Subcutaneous adipose tissue (tissue), 4 donors: ENCODE data around the gene TMEM131L. TPM values are rescaled to one million over a fixed set of nuclear protein-coding genes. Genes with fewer than 3 reads are reported as not detected.

Source experiments
- total RNA-seq, 4 donors: library from RNA; depleted of rRNA; stranded (reverse); fragments of >200 nt; gene quantifications; one replicate each; pipeline ENCODE4 v1.1.0, GENCODE V29; 2016
- TF ChIP-seq, protein P1 (sequence below): fragments of 450-650 bp; IDR thresholded peaks from one replicate; pipeline ENCODE4 v1.5.1; 2016; ENCODE audit warnings: low read depth, mild to moderate bottlenecking, control low read depth, antibody characterized with exemption, moderate library complexity

Gene TMEM131L
- total RNA-seq, 4 donors from 2014 or later, result 24.7 to 43.5 (median 34.3) TPM

DNA sequence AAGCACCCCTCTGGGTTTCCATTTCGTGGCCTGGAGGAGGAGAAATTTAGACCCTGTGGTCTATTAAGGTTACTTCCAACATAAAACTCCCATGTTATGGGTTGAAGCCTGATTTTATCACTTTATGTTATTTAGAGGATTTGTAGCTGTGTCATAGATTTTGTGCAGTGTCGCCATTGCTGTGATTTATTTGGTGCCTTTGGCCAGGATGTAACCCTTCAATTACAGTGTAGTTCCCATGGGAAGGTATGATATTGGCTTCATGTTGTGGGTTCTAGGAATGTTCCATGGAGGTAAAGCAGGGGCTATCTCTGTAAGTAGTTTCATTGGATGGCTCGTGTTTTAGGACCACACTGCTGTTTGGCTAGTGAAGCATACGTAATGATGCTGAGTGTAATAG, 58.5 kb downstream of the TMEM131L start:
- TF ChIP-seq, protein P1, sequence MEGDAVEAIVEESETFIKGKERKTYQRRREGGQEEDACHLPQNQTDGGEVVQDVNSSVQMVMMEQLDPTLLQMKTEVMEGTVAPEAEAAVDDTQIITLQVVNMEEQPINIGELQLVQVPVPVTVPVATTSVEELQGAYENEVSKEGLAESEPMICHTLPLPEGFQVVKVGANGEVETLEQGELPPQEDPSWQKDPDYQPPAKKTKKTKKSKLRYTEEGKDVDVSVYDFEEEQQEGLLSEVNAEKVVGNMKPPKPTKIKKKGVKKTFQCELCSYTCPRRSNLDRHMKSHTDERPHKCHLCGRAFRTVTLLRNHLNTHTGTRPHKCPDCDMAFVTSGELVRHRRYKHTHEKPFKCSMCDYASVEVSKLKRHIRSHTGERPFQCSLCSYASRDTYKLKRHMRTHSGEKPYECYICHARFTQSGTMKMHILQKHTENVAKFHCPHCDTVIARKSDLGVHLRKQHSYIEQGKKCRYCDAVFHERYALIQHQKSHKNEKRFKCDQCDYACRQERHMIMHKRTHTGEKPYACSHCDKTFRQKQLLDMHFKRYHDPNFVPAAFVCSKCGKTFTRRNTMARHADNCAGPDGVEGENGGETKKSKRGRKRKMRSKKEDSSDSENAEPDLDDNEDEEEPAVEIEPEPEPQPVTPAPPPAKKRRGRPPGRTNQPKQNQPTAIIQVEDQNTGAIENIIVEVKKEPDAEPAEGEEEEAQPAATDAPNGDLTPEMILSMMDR, result no peak

- TF ChIP-seq, protein P1, result no peak
These were observed 61.5 kb downstream of the TMEM131L start for GRCh38 chr4:153527690-153528089.

DNA sequence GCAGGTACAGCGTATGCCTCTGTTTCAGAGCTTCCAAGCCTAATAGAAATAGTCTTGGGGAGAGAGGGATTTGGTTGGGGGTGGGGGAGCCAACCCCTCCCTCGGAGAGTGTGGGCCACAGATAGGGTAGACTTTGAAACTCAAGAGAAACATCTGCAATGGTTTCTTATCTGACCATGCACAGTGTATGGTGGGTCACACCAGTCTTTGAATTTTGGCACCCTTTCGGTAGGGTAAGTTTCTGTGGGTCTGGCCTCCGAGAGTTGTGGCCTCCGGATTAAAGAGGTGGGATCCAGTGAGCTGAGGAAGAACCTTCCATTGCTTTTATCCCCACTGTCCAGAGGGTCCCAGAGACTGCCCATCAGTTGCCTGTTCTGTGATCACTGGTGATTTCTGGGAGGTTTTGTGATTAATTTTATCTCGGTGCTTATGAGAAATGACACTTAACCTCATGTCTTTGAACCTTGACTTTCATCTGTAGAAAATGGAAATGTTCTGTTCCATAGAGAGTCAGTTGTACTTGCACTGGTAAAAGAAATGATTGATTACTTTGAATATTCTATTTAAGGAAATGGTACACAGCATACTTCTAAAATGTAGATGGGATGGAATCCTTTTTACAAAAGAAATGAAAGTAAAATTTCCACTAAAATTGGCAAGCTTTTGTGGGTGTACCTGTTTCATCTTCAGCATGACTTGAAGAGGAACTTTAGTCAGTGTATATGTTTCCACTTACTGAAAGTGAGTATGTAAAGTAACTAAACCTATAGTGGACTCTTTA, 62.7 kb downstream of the TMEM131L start:
- TF ChIP-seq, protein P1, result no peak

DNA sequence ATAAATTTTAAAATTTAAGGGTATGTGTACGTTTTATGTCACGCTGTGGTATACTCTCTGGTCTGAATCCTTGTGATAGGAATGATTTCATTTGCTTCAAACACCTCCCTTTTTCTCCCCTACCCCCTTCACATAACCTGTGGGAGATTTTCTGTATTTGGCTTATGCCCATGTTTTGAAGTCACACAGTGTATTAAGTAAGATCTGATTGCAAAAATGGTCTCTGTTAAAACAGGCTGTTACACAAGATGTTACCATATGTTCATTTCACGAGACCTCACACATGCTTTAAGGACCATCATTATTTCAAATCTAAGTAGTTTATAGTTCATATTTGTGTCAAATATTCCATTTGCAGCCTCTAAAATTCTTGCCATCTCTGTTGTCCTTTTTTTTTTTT, 63.5 kb downstream of the TMEM131L start:
- TF ChIP-seq, protein P1, result no peak

DNA sequence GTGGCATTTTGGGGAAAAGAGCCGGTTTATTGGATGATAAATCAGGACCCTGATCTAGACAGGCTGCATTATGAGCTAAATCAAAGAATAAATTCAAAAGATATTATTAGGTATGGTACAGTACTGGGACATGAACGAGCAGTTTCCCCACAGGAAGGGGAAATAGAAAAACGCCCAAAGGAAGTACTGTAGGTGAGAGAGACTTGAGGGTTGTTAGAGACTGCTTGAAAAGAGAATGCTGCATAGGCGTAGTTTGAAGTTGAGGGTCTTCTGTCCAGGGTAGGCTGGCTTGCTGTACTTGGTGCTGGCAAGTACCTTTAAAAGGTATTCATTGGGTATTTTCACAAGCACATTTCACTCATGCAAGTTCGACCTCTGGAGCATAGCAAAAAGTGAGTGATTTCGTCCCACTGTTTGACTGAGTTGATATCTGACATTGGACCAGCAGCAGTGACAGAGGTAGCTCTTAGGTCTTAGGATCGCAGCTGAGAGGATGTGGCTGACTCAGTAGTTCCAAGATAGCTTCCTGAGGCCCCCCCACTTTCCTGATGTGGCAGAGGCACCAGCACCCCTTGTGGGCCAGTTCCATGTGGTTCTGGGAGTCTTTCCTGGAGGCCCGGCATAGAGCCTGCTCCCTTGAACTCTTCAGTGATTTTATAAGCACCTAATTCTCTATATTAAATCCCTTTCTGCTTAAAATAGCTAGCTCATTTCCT, 64.3 kb downstream of the TMEM131L start:
- TF ChIP-seq, protein P1, result no peak

DNA sequence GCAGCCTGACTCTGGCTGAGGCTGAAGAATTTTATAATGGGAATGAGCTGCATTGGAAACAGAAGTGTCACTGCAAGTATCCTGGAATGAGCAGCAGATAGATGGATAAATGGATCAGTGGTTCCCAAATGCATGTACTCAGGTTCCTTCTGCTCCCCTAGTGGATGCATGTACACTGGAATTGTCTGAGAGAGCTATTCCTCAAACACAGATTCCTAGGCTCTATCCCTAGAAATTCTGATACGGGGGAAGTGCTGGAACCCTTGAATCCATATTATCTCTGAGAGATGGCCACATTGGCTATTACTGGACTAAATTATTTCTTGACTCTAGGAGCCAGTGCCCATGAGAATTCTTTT, 64.8 kb downstream of the TMEM131L start:
- TF ChIP-seq, protein P1, result no peak

DNA sequence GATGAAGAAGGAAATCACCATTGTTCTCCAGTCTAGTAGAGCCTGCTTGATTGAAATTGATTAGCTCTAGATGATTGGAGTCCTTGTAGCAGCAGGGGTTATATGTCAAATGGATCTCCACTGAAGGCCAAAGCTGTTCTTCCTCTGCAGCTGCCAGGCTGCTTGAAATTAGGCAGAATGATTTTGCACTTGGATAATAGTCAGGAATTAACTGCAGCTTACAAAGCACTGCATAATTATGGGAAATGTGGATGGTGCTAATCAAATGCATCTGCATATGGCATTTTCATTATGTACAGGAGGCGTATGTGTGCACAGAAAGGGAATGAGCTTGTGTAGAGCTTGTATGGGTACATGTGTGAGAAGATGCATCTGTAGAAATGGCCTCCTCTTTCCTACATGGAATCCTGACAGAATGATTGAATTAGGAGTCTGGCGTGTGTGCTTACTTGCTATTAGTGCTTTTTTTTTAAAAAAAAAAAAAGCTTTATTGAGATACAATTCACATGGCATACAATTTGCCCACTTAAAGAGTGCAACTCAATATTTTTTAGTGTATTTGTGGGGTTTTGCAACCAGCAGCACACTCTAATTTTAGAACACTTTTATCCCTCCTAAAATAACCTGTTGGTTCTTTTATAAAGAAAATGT, 65.9 kb downstream of the TMEM131L start:
- TF ChIP-seq, protein P1, result no peak
